HCT116 (cell line): ENCODE measurements around the gene RREB1. TPM values are rescaled to one million over a fixed set of nuclear protein-coding genes. Genes with fewer than 3 reads are reported as not detected.

Experiments
- ATAC-seq: fragments of 200-7000 bp; cut with Tn5 transposase; 2 replicates; pipeline ENCODE4 v1.9.1; 2020; ENCODE audit warnings: mild to moderate bottlenecking, moderate library complexity
- BruUV-seq: library from RNA; stranded (reverse); fragments of 400-500 nt; replicated peaks from 2 replicates; lab custom pipeline; 2021; lab: Mats Ljungman, UMichigan
- CTCF ChIA-PET: fragments of 300-600 bp; sonication (Branson Sonifier 250); formaldehyde crosslinking; loops from one replicate; lab custom pipeline; 2021; ENCODE audit warnings: antibody characterized with exemption; lab: Charles Lee
- POLR2A ChIA-PET: fragments of 300-600, 350-600 bp; sonication (Branson Sonifier 250); formaldehyde crosslinking; loops from one replicate; lab custom pipeline; 2021; ENCODE audit warnings: antibody characterized with exemption; lab: Charles Lee
- RAD21 ChIA-PET, 2 experiments: fragments of 300-600 bp; sonication (Branson Sonifier 250); formaldehyde crosslinking; loops; one replicate each; lab custom pipeline; 2023; ENCODE audit warnings: low total read pairs in 2 of 2; ENCODE audit not compliant: uncharacterized antibody in 2 of 2, unreplicated experiment in 2 of 2, low non-redundant PET in 1 of 2; lab: Charles Lee
- DNase-seq: peaks from one replicate; pipeline ENCODE4 v3.0.0-alpha.2; 2010; ENCODE audit warnings: low read depth, low spot score
- H2AFZ ChIP-seq: fragments of 200-600 bp; shearing (Covaris generic), sonication (generic); 2 replicates; pipeline ENCODE4 v1.6.1; 2017; ENCODE audit warnings: low read depth, mixed run types, mixed read lengths, antibody characterized with exemption, low read length; ENCODE audit not compliant: poor library complexity, severe bottlenecking
- H3K27ac ChIP-seq: 2 replicates; pipeline ENCODE4 v1.5.1; 2012; ENCODE audit warnings: low read depth, low read length
- H3K27me3 ChIP-seq: fragments of 200-600 bp; sonication (generic); 2 replicates; pipeline ENCODE4 v1.6.1; 2016; ENCODE audit warnings: mixed run types, low read length, mixed read lengths; ENCODE audit not compliant: insufficient read depth
- H3K36me3 ChIP-seq, 2 experiments: fragments of 200-500 bp in 1 of 2; fragments of 200-600 bp in 1 of 2; sonication (Bioruptor generic) in 1 of 2; sonication (generic) in 1 of 2; 2 replicates each; pipeline versions ENCODE4 v1.5.1 to v1.6.1; 2014 to 2016; ENCODE audit warnings: low read length in 2 of 2, inconsistent platforms in 1 of 2, mixed read lengths in 1 of 2, mixed run types in 1 of 2; ENCODE audit not compliant: insufficient read depth in 2 of 2, control insufficient read depth in 1 of 2
- H3K4me1 ChIP-seq, 2 experiments: fragments of 200-600 bp in 1 of 2; sonication (generic) in 1 of 2; 2 replicates each; pipeline versions ENCODE4 v1.5.1 to v1.6.1; 2012 to 2017; ENCODE audit warnings: low read length in 2 of 2, inconsistent platforms in 1 of 2, mild to moderate bottlenecking in 1 of 2, mixed read lengths in 1 of 2, mixed run types in 1 of 2, moderate library complexity in 1 of 2; ENCODE audit not compliant: insufficient read depth in 2 of 2, control insufficient read depth in 1 of 2
- H3K4me2 ChIP-seq: fragments of 200-600 bp; sonication (generic); 2 replicates; pipeline ENCODE4 v1.6.1; 2017; ENCODE audit warnings: mixed run types, low read length, mixed read lengths
- H3K4me3 ChIP-seq, 2 experiments: fragments of 200-600 bp in 1 of 2; sonication (generic) in 1 of 2; replicated peaks in 1 of 2; 2 replicates each; pipeline ENCODE4 v1.5.1; 2011 to 2016; ENCODE audit warnings: low read length in 2 of 2, control low read depth in 1 of 2, low read depth in 1 of 2, mild to moderate bottlenecking in 1 of 2, mixed read lengths in 1 of 2, mixed run types in 1 of 2
- H3K79me2 ChIP-seq: fragments of 200-600 bp; sonication (generic); 2 replicates; pipeline ENCODE4 v1.6.1; 2017; ENCODE audit warnings: mild to moderate bottlenecking, mixed run types, low read length, moderate library complexity, mixed read lengths; ENCODE audit not compliant: insufficient read depth
- H3K9ac ChIP-seq: fragments of 200-600 bp; sonication (generic); 2 replicates; pipeline ENCODE4 v1.6.1; 2016; ENCODE audit warnings: low read length, mixed read lengths
- H3K9me2 ChIP-seq: fragments of 200-600 bp; sonication (generic), shearing (Covaris generic); 2 replicates; pipeline ENCODE4 v1.6.1; 2017; ENCODE audit warnings: mixed run types, mild to moderate bottlenecking, moderate library complexity; ENCODE audit not compliant: insufficient read depth
- H3K9me3 ChIP-seq, 2 experiments: fragments of 200-500 bp in 1 of 2; fragments of 200-600 bp in 1 of 2; sonication (Bioruptor generic) in 1 of 2; sonication (generic) in 1 of 2; 2 replicates each; pipeline ENCODE4 v1.6.1; 2014 to 2017; ENCODE audit warnings: low read length in 2 of 2, mixed read lengths in 2 of 2, inconsistent platforms in 1 of 2, low read depth in 1 of 2, mild to moderate bottlenecking in 1 of 2, mixed run types in 1 of 2, moderate library complexity in 1 of 2; ENCODE audit not compliant: control insufficient read depth in 1 of 2, insufficient read depth in 1 of 2
- H4K20me1 ChIP-seq: fragments of 200-600 bp; sonication (generic), shearing (Covaris generic); 2 replicates; pipeline ENCODE4 v1.6.1; 2017; ENCODE audit warnings: mixed run types, mild to moderate bottlenecking, moderate library complexity; ENCODE audit not compliant: insufficient read depth
- CBX3 ChIP-seq: IDR thresholded peaks from 2 replicates; pipeline ENCODE4 v1.6.1; 2012; ENCODE audit warnings: low read depth
- EGR1 ChIP-seq: IDR thresholded peaks from 2 replicates; pipeline ENCODE4 v1.6.1; 2012; ENCODE audit warnings: low read depth
- FOSL1 ChIP-seq: IDR thresholded peaks from 2 replicates; pipeline ENCODE4 v1.6.1; 2012; ENCODE audit warnings: low read depth
- JUND ChIP-seq: IDR thresholded peaks from 2 replicates; pipeline ENCODE4 v1.6.1; 2012
- MAX ChIP-seq: IDR thresholded peaks from 2 replicates; pipeline ENCODE4 v1.6.1; 2012
- REST ChIP-seq: IDR thresholded peaks from 2 replicates; pipeline ENCODE4 v1.6.1; 2012; ENCODE audit warnings: low read depth
- SIN3A ChIP-seq: IDR thresholded peaks from 2 replicates; pipeline ENCODE4 v1.6.1; 2012; ENCODE audit warnings: low read depth
- SRF ChIP-seq: IDR thresholded peaks from 2 replicates; pipeline ENCODE4 v1.6.1; 2012; ENCODE audit warnings: low read depth
- YY1 ChIP-seq: IDR thresholded peaks from 2 replicates; pipeline ENCODE4 v1.6.1; 2011; ENCODE audit warnings: low read length, low read depth, moderate library complexity, mild to moderate bottlenecking; ENCODE audit not compliant: insufficient replicate concordance; ENCODE audit errors: extremely low read depth
- ZBTB33 ChIP-seq: IDR thresholded peaks from 2 replicates; pipeline ENCODE4 v1.6.1; 2011; ENCODE audit warnings: mild to moderate bottlenecking, low read length, moderate library complexity; ENCODE audit not compliant: insufficient replicate concordance; ENCODE audit errors: extremely low read depth
- ZNF274 ChIP-seq: fragments of 200-500 bp; sonication (Bioruptor generic); IDR thresholded peaks from 2 replicates; pipeline ENCODE4 v1.6.1; 2014; ENCODE audit warnings: mild to moderate bottlenecking, low read depth, low read length, inconsistent platforms
- intact Hi-C: fragments of 100-400 bp; cut with micrococcal nuclease; formaldehyde crosslinking; loops from 2 replicates; pipeline ENCODE4 v1.10.0; 2022
- total RNA-seq: library from RNA; stranded (reverse); gene quantifications from one replicate; pipeline ENCODE4 v1.2.1, GENCODE V29; 2021; ENCODE audit not compliant: unreplicated experiment

RREB1 gene
- total RNA-seq, 1 experiment from 2014 or later = 47.9 TPM

GRCh38 chr6:7267071-7267465, 159.3 kb downstream of the RREB1 start:
- Histone ChIP-seq H3K4me2 (no peak overlapping the region), H3K4me3 (no peak overlapping the region), H3K9me2 (no peaks in the 10 kb centered on the region), H3K36me3 (no peaks in the 10 kb centered on the region), H2AFZ (no peak overlapping the region), H3K27ac (no peak overlapping the region), H3K9ac (no peak overlapping the region), H4K20me1 (no peaks in the 10 kb centered on the region), H3K4me1 (peaks cover 11 to 21% of the 10 kb centered on the region in 2 experiments), H3K79me2 (no peaks in the 10 kb centered on the region)
- ChIA-PET RAD21 (interaction anchor here in 1 of 2 experiments (0.6 kb wide), 1 partner anchor 544 kb away, joined by 8 read pairs; no protein-coding TSS in a partner anchor), POLR2A (no interaction called here), CTCF (interaction anchor here (0.6 kb wide), 1 partner anchor 16 kb away, joined by 3 read pairs; no protein-coding TSS in a partner anchor)
- no TSS peak for BruUV-seq
- DNase-seq = no peak
- intact Hi-C loops = no loop called here
- TF ChIP-seq SIN3A (no peak), MAX (no peak; the same call in 1 of the 2 replicates), REST (no peak), SRF (no peak), JUND (no peak), ZBTB33 (no peak), FOSL1 (no peak), CBX3 (no peak), YY1 (no peak), EGR1 (no peak), ZNF274 (no peak)
- TF ChIP-seq, all 23 proteins: peak for 0
- peak; percentile 16; the same call in 1 of the 2 replicates for ATAC-seq
- no peaks in the 10 kb centered on the region for H3K27me3 ChIP-seq
- H3K9me3 ChIP-seq = no peaks in the 10 kb centered on the region
